SK-N-SH (cell line): ENCODE results near the gene PEX11G.

Source experiments
- NRF1 ChIP-seq: IDR thresholded peaks from 2 replicates; pipeline ENCODE4 v1.6.1; 2012; ENCODE audit warnings: low read depth, mild to moderate bottlenecking, low read length
- POLR2AphosphoS5 ChIP-seq: IDR thresholded peaks from 2 replicates; pipeline ENCODE4 v1.6.1; 2012; ENCODE audit warnings: low read depth, low read length
- RCOR1 ChIP-seq: fragments of 150-350 bp; IDR thresholded peaks from 2 replicates; pipeline ENCODE4 v1.6.1; 2017; ENCODE audit warnings: antibody characterized with exemption, low read length
- SMC3 ChIP-seq: IDR thresholded peaks from 2 replicates; pipeline ENCODE4 v1.6.1; 2012; ENCODE audit warnings: low read depth, low read length, improper control_type of control experiment
- TF ChIP-seq, protein P1 (sequence below): fragments of 200-600 bp; sonication (generic); IDR thresholded peaks from 2 replicates; pipeline ENCODE4 v1.6.1; 2017; ENCODE audit warnings: antibody characterized with exemption, mild to moderate bottlenecking, moderate library complexity
- TF ChIP-seq, protein P2 (sequence below): IDR thresholded peaks from 2 replicates; pipeline ENCODE4 v1.4.0; 2012; ENCODE audit warnings: low read depth, borderline replicate concordance
- TF ChIP-seq, protein P3 (sequence below): fragments of 150-350 bp; IDR thresholded peaks from 2 replicates; pipeline ENCODE4 v1.6.1; 2017; ENCODE audit warnings: antibody characterized with exemption, low read length, low read depth, borderline replicate concordance

- TF ChIP-seq NRF1 (no peak), RCOR1 (no peak), SMC3 (no peak), POLR2AphosphoS5 (no peak)
- TF ChIP-seq, protein P1, sequence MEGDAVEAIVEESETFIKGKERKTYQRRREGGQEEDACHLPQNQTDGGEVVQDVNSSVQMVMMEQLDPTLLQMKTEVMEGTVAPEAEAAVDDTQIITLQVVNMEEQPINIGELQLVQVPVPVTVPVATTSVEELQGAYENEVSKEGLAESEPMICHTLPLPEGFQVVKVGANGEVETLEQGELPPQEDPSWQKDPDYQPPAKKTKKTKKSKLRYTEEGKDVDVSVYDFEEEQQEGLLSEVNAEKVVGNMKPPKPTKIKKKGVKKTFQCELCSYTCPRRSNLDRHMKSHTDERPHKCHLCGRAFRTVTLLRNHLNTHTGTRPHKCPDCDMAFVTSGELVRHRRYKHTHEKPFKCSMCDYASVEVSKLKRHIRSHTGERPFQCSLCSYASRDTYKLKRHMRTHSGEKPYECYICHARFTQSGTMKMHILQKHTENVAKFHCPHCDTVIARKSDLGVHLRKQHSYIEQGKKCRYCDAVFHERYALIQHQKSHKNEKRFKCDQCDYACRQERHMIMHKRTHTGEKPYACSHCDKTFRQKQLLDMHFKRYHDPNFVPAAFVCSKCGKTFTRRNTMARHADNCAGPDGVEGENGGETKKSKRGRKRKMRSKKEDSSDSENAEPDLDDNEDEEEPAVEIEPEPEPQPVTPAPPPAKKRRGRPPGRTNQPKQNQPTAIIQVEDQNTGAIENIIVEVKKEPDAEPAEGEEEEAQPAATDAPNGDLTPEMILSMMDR, result no peak
- TF ChIP-seq, protein P2, sequence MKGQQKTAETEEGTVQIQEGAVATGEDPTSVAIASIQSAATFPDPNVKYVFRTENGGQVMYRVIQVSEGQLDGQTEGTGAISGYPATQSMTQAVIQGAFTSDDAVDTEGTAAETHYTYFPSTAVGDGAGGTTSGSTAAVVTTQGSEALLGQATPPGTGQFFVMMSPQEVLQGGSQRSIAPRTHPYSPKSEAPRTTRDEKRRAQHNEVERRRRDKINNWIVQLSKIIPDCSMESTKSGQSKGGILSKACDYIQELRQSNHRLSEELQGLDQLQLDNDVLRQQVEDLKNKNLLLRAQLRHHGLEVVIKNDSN, result no peak
- TF ChIP-seq, protein P3, sequence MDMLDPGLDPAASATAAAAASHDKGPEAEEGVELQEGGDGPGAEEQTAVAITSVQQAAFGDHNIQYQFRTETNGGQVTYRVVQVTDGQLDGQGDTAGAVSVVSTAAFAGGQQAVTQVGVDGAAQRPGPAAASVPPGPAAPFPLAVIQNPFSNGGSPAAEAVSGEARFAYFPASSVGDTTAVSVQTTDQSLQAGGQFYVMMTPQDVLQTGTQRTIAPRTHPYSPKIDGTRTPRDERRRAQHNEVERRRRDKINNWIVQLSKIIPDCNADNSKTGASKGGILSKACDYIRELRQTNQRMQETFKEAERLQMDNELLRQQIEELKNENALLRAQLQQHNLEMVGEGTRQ, result no peak
Measured at GRCh38 chr19:7504684-7505083, 15.8 kb upstream of the PEX11G start.
